ENCODE measurements around the gene TACR1. TPM values are rescaled to one million over a fixed set of nuclear protein-coding genes. Genes with fewer than 3 reads are reported as not detected.

Gene TACR1
- total RNA-seq, 1 experiment from 2014 or later: not detected

GRCh38 chr2:75031171-75031570 lies 168.1 kb downstream of the TACR1 start:
- Histone ChIP-seq H3K4me3 (replicated peaks in 1 of 2; ENCODE audit: low read depth in 1 of 2, low read length in 2 of 2) (no peak overlapping the region), H3K79me2 (ENCODE audit: insufficient read depth, low read length) (no peaks in the 10 kb centered on the region), H3K27me3 (ENCODE audit: insufficient read depth, low read length) (no peaks in the 10 kb centered on the region), H3K36me3 (ENCODE audit: control insufficient read depth in 1 of 2, insufficient read depth in 2 of 2, low read length in 2 of 2) (no peaks in the 10 kb centered on the region), H3K4me2 (ENCODE audit: low read length) (no peak overlapping the region), H3K9me3 (ENCODE audit: control insufficient read depth in 1 of 2, insufficient read depth in 1 of 2, low read depth in 1 of 2, low read length in 2 of 2) (no peaks in the 10 kb centered on the region), H3K4me1 (ENCODE audit: control insufficient read depth in 1 of 2, insufficient read depth in 2 of 2, low read length in 2 of 2) (no peaks in the 10 kb centered on the region), H3K27ac (ENCODE audit: low read depth, low read length) (no peak overlapping the region), H2AFZ (ENCODE audit: low read depth, low read length, poor library complexity, severe bottlenecking) (no peak overlapping the region), H3K9ac (ENCODE audit: low read length) (no peak overlapping the region), H4K20me1 (ENCODE audit: insufficient read depth) (no peaks in the 10 kb centered on the region), H3K9me2 (ENCODE audit: insufficient read depth) (no peaks in the 10 kb centered on the region)
- POLR2A ChIA-PET: no interaction called here
- ATAC-seq: no peak
- CTCF ChIA-PET: no interaction called here
- BruUV-seq (replicated peaks): no TSS peak
- intact Hi-C loops (cut with micrococcal nuclease): no loop called here
- RAD21 ChIA-PET (ENCODE audit: low non-redundant PET in 1 of 2, low total read pairs in 2 of 2, uncharacterized antibody in 2 of 2, unreplicated experiment in 2 of 2): no interaction called here
- TF ChIP-seq SRF (IDR thresholded peaks at IDR 0.05; ENCODE audit: low read depth): no peak
- no peak for TF ChIP-seq ELF1 (IDR thresholded peaks at IDR 0.05; ENCODE audit: borderline replicate concordance, low read depth)
- TF ChIP-seq MAX (IDR thresholded peaks at IDR 0.05): no peak
- no peak for DNase-seq (ENCODE audit: low read depth, low spot score)

GRCh38 chr2:75030218-75031009 lies 168.9 kb downstream of the TACR1 start:
- no peak for DNase-seq (ENCODE audit: low read depth, low spot score)
- no peak for TF ChIP-seq CTCF (IDR thresholded peaks at IDR 0.05 in 2 of 3, conservative IDR thresholded peaks at IDR 0.05 in 1 of 3; ENCODE audit: borderline replicate concordance in 1 of 3, insufficient read depth in 1 of 3, low read depth in 2 of 3, low read length in 2 of 3)
- no peak for TF ChIP-seq JUND (IDR thresholded peaks at IDR 0.05)
- no peak for TF ChIP-seq TCF7L2 (IDR thresholded peaks at IDR 0.05; ENCODE audit: borderline replicate concordance, extremely low read depth, insufficient read depth, insufficient read length)
- no peak for TF ChIP-seq CBX3 (IDR thresholded peaks at IDR 0.05; ENCODE audit: low read depth)
- no peak for TF ChIP-seq ELF1 (IDR thresholded peaks at IDR 0.05; ENCODE audit: borderline replicate concordance, low read depth)
- TF ChIP-seq POLR2A (IDR thresholded peaks at IDR 0.05; ENCODE audit: borderline replicate concordance, extremely low read depth, insufficient read depth, insufficient read length): no peak
- no peak for TF ChIP-seq EZH2 (IDR thresholded peaks at IDR 0.05)
- TF ChIP-seq EZH2phosphoT487 (IDR thresholded peaks at IDR 0.05; ENCODE audit: borderline replicate concordance): no peak
- no peak for TF ChIP-seq ZBTB33 (IDR thresholded peaks at IDR 0.05; ENCODE audit: extremely low read depth, insufficient replicate concordance, low read length)
- TF ChIP-seq ATF3 (IDR thresholded peaks at IDR 0.05): no peak
- TF ChIP-seq EGR1 (IDR thresholded peaks at IDR 0.05; ENCODE audit: low read depth): no peak
- TF ChIP-seq YY1 (IDR thresholded peaks at IDR 0.05; ENCODE audit: extremely low read depth, insufficient replicate concordance, low read depth, low read length): no peak
- no peak for TF ChIP-seq SP1 (IDR thresholded peaks at IDR 0.05; ENCODE audit: low read depth)
- TF ChIP-seq ZNF274 (IDR thresholded peaks at IDR 0.05; ENCODE audit: low read depth, low read length): no peak
- no peak for TF ChIP-seq FOSL1 (IDR thresholded peaks at IDR 0.05; ENCODE audit: low read depth)

More at GRCh38 chr2:75030218-75031009, 168.9 kb downstream of the TACR1 start:
- H3K4me1 ChIP-seq (ENCODE audit: control insufficient read depth in 1 of 2, insufficient read depth in 2 of 2, low read length in 2 of 2): no peaks in the 10 kb centered on the region
- H2AFZ ChIP-seq (ENCODE audit: low read depth, low read length, poor library complexity, severe bottlenecking): no peak overlapping the region
- ATAC-seq: no peak
- ChIA-PET RAD21 (ENCODE audit: low non-redundant PET in 1 of 2, low total read pairs in 2 of 2, uncharacterized antibody in 2 of 2, unreplicated experiment in 2 of 2) (no interaction called here), CTCF (no interaction called here), POLR2A (no interaction called here)
- intact Hi-C loops (cut with micrococcal nuclease): no loop called here
- no peaks in the 10 kb centered on the region for H3K79me2 ChIP-seq (ENCODE audit: insufficient read depth, low read length)
- BruUV-seq (replicated peaks): no TSS peak
- H3K9me3 ChIP-seq (ENCODE audit: control insufficient read depth in 1 of 2, insufficient read depth in 1 of 2, low read depth in 1 of 2, low read length in 2 of 2): no peaks in the 10 kb centered on the region
- H3K9me2 ChIP-seq (ENCODE audit: insufficient read depth): no peaks in the 10 kb centered on the region
- H3K9ac ChIP-seq (ENCODE audit: low read length): no peak overlapping the region
- no peaks in the 10 kb centered on the region for H4K20me1 ChIP-seq (ENCODE audit: insufficient read depth)
- H3K4me3 ChIP-seq (replicated peaks in 1 of 2; ENCODE audit: low read depth in 1 of 2, low read length in 2 of 2): no peak overlapping the region
- H3K4me2 ChIP-seq (ENCODE audit: low read length): no peak overlapping the region
- no peaks in the 10 kb centered on the region for H3K36me3 ChIP-seq (ENCODE audit: control insufficient read depth in 1 of 2, insufficient read depth in 2 of 2, low read length in 2 of 2)
- no peak overlapping the region for H3K27ac ChIP-seq (ENCODE audit: low read depth, low read length)
- H3K27me3 ChIP-seq (ENCODE audit: insufficient read depth, low read length): no peaks in the 10 kb centered on the region

Measured in HCT116 (cell line).